GM23338 (cell line): Measurements from ENCODE around the gene FUT7. TPM values are rescaled to one million over a fixed set of nuclear protein-coding genes. Genes with fewer than 3 reads are reported as not detected.

Experiments
- CREB1 ChIP-seq: fragments of 250-450 bp; sonication (Bioruptor Pico); IDR thresholded peaks from 2 replicates; pipeline ENCODE4 v1.5.0; 2020; ENCODE audit warnings: low read depth, mild to moderate bottlenecking, moderate library complexity
- CTCF ChIP-seq, 2 experiments: fragments of 200-600 bp in 1 of 2; sonication (generic) in 1 of 2; conservative IDR thresholded peaks; 2 replicates each; pipeline versions ENCODE4 v1.5.1 to v1.6.1; 2016 to 2017; ENCODE audit warnings: antibody characterized with exemption in 2 of 2, low read depth in 2 of 2, mild to moderate bottlenecking in 2 of 2, moderate library complexity in 1 of 2
- POLR2AphosphoS5 ChIP-seq: IDR thresholded peaks from 2 replicates; pipeline ENCODE4 v1.6.1; 2016; ENCODE audit warnings: antibody characterized with exemption, low read depth
- REST ChIP-seq: IDR thresholded peaks from one replicate; pipeline ENCODE4 v1.6.1; 2018; ENCODE audit warnings: antibody characterized with exemption; ENCODE audit not compliant: unreplicated experiment
- ZNF462 ChIP-seq: fragments of 250-450 bp; sonication (Bioruptor Pico); IDR thresholded peaks from 2 replicates; pipeline ENCODE4 v1.5.0; 2020; ENCODE audit warnings: mild to moderate bottlenecking, moderate library complexity
- polyA plus RNA-seq: library from polyadenylated mRNA; unstranded; fragments of >200 nt; fragmentation: Nextera tagmentation; extraction: Ambion mirVana; gene quantifications from 2 replicates; pipeline ENCODE4 v1.2.1, GENCODE V29; 2016
- total RNA-seq: library from RNA; depleted of rRNA; stranded (reverse); fragments of >200 nt; shearing (Covaris generic); gene quantifications from 2 replicates; pipeline ENCODE4 v1.2.3, GENCODE V29; 2014

The FUT7 gene
- total and polyA plus RNA-seq, 2 experiments from 2014 or later, result not detected

- TF ChIP-seq ZNF462 (CRISPR knock-in tag), result no peak
- no peak for TF ChIP-seq REST
- TF ChIP-seq POLR2AphosphoS5, result no peak
- TF ChIP-seq CREB1 (CRISPR knock-in tag), result no peak
- TF ChIP-seq CTCF (conservative IDR thresholded peaks at IDR 0.05; ENCODE audit: low read depth in 2 of 2), result no peak
Observed at GRCh38 chr9:137035937-137036336, 4.0 kb upstream of the FUT7 start (continued).
